Fibroblast of pulmonary artery (primary cell): Measurements from ENCODE around the gene KYAT1.

ENCODE experiments used
- DNase-seq: peaks from one replicate; pipeline ENCODE4 v3.0.0-alpha.2; 2010; ENCODE audit warnings: low read depth
- H3K4me3 ChIP-seq: replicated peaks from 2 replicates; pipeline ENCODE4 v1.5.1; 2011; ENCODE audit warnings: low read depth, mild to moderate bottlenecking, control low read depth, low read length, moderate library complexity
- TF ChIP-seq, protein P1 (sequence below): IDR thresholded peaks from 2 replicates; pipeline ENCODE4 v1.5.1; 2011; ENCODE audit warnings: mild to moderate bottlenecking, control low read depth, low read length, inconsistent platforms; ENCODE audit errors: missing control alignments

KYAT1 gene

DNA sequence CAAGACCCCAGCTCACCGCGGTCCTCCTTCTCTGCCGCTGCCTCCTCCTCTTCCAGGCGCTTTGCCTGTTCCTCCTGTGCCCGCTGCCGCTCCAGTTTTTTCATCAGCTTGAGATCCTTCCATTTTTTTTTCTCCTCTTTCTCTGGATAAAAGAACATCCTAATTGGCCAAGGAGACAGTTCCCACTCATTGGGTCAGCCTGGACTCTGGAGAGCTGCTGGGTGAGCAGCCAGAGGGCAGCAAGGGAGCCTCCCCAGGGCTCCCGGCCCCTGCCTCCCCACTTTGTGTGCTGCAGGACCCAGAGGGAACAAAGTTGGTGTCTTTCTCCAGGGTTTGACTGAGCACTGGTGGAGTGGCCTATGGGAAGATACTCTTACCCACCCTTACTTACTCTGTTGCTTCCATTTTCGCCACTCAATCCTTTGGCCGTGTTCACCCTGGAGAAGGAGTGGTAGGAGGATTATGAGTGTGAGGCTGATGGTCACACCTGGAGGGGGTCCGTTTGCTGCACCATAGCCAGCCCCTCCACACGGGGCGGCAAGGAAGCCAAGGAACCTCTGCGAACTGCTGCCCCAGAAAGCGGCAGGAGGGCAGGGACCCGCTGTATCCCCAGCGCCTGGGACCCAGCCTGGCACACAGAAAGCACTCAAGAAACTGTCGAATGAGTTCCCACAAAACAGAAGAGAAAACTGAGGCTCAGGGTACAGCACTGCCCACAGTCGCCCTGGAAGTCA, 52.9 kb downstream of the KYAT1 start:
- TF ChIP-seq, protein P1, sequence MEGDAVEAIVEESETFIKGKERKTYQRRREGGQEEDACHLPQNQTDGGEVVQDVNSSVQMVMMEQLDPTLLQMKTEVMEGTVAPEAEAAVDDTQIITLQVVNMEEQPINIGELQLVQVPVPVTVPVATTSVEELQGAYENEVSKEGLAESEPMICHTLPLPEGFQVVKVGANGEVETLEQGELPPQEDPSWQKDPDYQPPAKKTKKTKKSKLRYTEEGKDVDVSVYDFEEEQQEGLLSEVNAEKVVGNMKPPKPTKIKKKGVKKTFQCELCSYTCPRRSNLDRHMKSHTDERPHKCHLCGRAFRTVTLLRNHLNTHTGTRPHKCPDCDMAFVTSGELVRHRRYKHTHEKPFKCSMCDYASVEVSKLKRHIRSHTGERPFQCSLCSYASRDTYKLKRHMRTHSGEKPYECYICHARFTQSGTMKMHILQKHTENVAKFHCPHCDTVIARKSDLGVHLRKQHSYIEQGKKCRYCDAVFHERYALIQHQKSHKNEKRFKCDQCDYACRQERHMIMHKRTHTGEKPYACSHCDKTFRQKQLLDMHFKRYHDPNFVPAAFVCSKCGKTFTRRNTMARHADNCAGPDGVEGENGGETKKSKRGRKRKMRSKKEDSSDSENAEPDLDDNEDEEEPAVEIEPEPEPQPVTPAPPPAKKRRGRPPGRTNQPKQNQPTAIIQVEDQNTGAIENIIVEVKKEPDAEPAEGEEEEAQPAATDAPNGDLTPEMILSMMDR = no peak
- no peak for DNase-seq
- peak overlapping the region; percentile 64 for H3K4me3 ChIP-seq

GRCh38 chr9:128828267-128828666, 53.5 kb downstream of the KYAT1 start:
- TF ChIP-seq, protein P1 = no peak
- H3K4me3 ChIP-seq = no peak overlapping the region
- DNase-seq = no peak

DNA sequence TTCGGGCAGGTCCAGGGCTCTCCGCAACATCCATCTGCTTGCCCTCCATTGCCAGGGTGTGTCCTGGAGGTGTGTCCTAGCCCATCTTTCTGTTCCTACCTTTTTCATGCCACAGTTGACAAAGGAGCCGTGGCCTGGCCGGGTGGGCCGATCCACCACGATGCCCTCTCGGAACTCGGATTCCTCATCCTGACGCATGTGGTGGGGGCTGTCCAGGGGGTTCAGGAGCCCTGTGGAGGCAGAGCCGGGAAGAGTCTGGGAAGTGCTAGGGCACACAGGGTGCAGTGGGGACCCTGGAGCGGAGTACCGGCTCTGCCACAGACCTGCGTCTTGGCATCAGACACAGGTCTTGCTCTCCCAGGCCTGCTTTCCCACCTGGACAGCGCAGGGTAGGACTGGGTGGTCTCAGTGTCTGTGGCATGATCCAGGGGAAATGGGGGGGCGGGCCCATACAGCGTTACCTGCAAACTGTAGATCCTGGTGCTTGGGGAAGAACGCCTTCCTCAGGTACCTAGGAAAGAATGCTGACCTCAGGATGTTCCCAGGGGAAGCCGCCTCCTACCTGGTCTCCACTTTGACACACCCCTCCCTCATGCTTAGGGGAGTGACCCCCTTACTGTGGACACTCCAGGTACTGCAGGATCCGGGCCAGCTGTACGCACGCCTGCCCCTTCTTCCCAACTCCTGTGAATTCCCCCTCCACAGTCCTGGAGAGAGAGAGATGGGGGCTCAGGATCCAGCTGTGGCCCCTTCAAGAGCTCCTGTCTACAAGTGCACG, 55.6 kb downstream of the KYAT1 start:
- DNase-seq = no peak

GRCh38 chr9:128824911-128825310, 56.8 kb downstream of the KYAT1 start:
- DNase-seq = no peak
- TF ChIP-seq, protein P1 = no peak
- H3K4me3 ChIP-seq = no peak overlapping the region

More for the DNA sequence above, 55.6 kb downstream of the KYAT1 start:
- TF ChIP-seq, protein P1 = no peak
- H3K4me3 ChIP-seq = no peak overlapping the region

- H3K4me3 ChIP-seq = no peak overlapping the region
- DNase-seq = no peak
- TF ChIP-seq, protein P1 = no peak
Measured at GRCh38 chr9:128823903-128824406, 57.8 kb downstream of the KYAT1 start.

DNA sequence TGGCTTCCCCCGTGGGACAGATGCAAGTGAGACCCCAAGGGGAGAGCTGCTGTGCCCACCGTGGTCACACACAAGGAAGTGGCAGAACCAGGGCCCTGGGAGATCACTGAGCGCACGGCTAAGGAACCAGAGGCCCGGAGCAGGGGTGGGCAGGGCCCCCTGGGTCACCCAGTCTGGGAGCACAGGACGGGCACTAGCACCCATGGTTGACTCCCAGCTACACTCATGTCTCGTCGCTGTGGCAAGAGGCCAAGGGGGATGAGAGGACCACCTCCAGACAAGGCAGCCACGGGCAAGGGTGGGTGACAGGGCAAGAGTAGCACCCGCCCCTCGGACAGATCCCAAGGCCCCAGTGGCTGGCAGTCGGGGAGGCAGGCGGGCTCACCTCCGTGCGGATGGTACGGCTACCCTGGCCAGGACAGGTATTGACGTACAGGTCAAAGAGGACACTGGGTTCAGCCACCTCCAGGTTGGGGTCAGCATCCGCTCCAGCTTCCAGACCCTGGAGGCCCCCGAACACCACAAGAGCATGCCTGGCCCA, 58.3 kb downstream of the KYAT1 start:
- TF ChIP-seq, protein P1 = no peak
- H3K4me3 ChIP-seq = no peak overlapping the region
- no peak for DNase-seq
